Transverse colon (tissue), 3 donors: ENCODE results near the gene VPS9D1.

ENCODE experiments used
- POLR2A ChIP-seq: fragments of 450-650 bp; IDR thresholded peaks from one replicate; pipeline ENCODE4 v1.6.1; 2016; ENCODE audit warnings: antibody characterized with exemption, mild to moderate bottlenecking, moderate library complexity
- POLR2AphosphoS5 ChIP-seq, 3 donors: sonication (generic); formaldehyde crosslinking; IDR thresholded peaks; one replicate each; pipeline ENCODE4 v1.6.1; 2016; ENCODE audit warnings: antibody characterized with exemption in 3 of 3

GRCh38 chr16:89770367-89770766 lies 49.7 kb upstream of the VPS9D1 start:
- TF ChIP-seq POLR2AphosphoS5 (IDR thresholded peaks at IDR 0.05) (no peak), POLR2A (no peak)
